Transverse colon (tissue), 4 donors: Measurements from ENCODE around the gene PLTP. TPM values are rescaled to one million over a fixed set of nuclear protein-coding genes. Genes with fewer than 3 reads are reported as not detected.
"Not testable (repeated sequence)": the region's sequence is repeated elsewhere in the genome, so short reads cannot be mapped to it uniquely, and the experiment has no call there.

ENCODE experiments used
- DNase-seq: peaks from one replicate; pipeline ENCODE4 v3.0.0-alpha.2; 2019
- H3K27ac ChIP-seq, 4 donors: fragments of 200-600 bp; sonication (generic); 2 replicates each; pipeline ENCODE4 v1.5.1; 2016 to 2018; ENCODE audit warnings: inconsistent platforms in 4 of 4
- H3K27me3 ChIP-seq: fragments of 200-600 bp; sonication (generic); 2 replicates; pipeline ENCODE4 v1.5.1; 2017; ENCODE audit warnings: inconsistent platforms
- H3K36me3 ChIP-seq, 4 donors: fragments of 200-600 bp; sonication (generic); 2 replicates each; pipeline ENCODE4 v1.5.1; 2017 to 2019; ENCODE audit warnings: inconsistent platforms in 4 of 4
- H3K4me1 ChIP-seq, 4 donors: fragments of 200-600 bp; sonication (generic); 2 replicates each; pipeline ENCODE4 v1.5.1; 2017 to 2020; ENCODE audit warnings: inconsistent platforms in 4 of 4
- H3K4me3 ChIP-seq, 4 donors: fragments of 200-600 bp; sonication (generic); 1 replicate in 1 of 4; 2 replicates in 3 of 4; pipeline versions ENCODE4 v1.5.1 to v1.6.1; 2017 to 2019; ENCODE audit warnings: inconsistent platforms in 4 of 4
- H3K9me3 ChIP-seq, 2 donors: fragments of 200-600 bp; sonication (generic); 2 replicates each; pipeline ENCODE4 v1.5.1; 2017 to 2019; ENCODE audit warnings: inconsistent platforms in 2 of 2
- CTCF ChIP-seq, 5 experiments: fragments of 200-600 bp in 3 of 5; fragments of 450-650 bp in 2 of 5; sonication (generic) in 3 of 5; IDR thresholded peaks; 1 replicate in 2 of 5; 2 replicates in 3 of 5; pipeline ENCODE4 v1.5.1; 2016 to 2017; ENCODE audit warnings: antibody characterized with exemption in 5 of 5, inconsistent platforms in 3 of 5, mild to moderate bottlenecking in 2 of 5, moderate library complexity in 1 of 5
- EP300 ChIP-seq: sonication (generic); formaldehyde crosslinking; IDR thresholded peaks from one replicate; pipeline ENCODE4 v1.6.1; 2017; ENCODE audit warnings: antibody characterized with exemption, low read depth
- POLR2A ChIP-seq: fragments of 450-650 bp; IDR thresholded peaks from one replicate; pipeline ENCODE4 v1.6.1; 2016; ENCODE audit warnings: antibody characterized with exemption, mild to moderate bottlenecking, moderate library complexity
- POLR2AphosphoS5 ChIP-seq, 3 donors: sonication (generic); formaldehyde crosslinking; IDR thresholded peaks; one replicate each; pipeline ENCODE4 v1.6.1; 2016; ENCODE audit warnings: antibody characterized with exemption in 3 of 3
- WGBS, 2 donors: methylation state at CpG; one replicate each; pipeline ENCODE4 v1.1.5; 2018; ENCODE audit warnings: low coverage in 1 of 2; 5-methylcytosine and 5-hydroxymethylcytosine counted together
- in situ Hi-C, 4 donors: fragments of 200-750 bp; cut with MboI; loops; one replicate each; pipeline versions ENCODE4 v1.15.0 to v1.15.1; 2017; ENCODE audit warnings: low sequenced_read_pairs in 3 of 4, low pct_ligation_motif_present in 1 of 4, low pct_unique_long_range_greater_than_20kb in 1 of 4
- intact Hi-C: fragments of 100-400 bp; cut with DNase I; formaldehyde crosslinking; loops from one replicate; pipeline ENCODE4 v1.15.1; 2023; ENCODE audit warnings: low total_unique reads
- total RNA-seq, 4 donors: library from RNA; depleted of rRNA; stranded (reverse); fragments of >200 nt; gene quantifications; one replicate each; pipeline ENCODE4 v1.1.0, GENCODE V29; 2016

Gene PLTP
- total RNA-seq, 4 donors from 2014 or later = 17.7 to 79.9 (median 59.9) TPM

GRCh38 chr20:45882469-45883099 lies 29.4 kb downstream of the PLTP start:
- in situ Hi-C loops = no loop called here
- TF ChIP-seq CTCF (IDR thresholded peaks at IDR 0.05) (no peak), EP300 (no peak), POLR2A (no peak), POLR2AphosphoS5 (IDR thresholded peaks at IDR 0.05) (no peak)
- 82 to 100% methylated on average over 2 to 4 of the region's 4 CpGs for WGBS, 2 donors

GRCh38 chr20:45880988-45881788 lies 30.8 kb downstream of the PLTP start, which contains the start of gene ZSWIM1:
Gene ZSWIM1 (plus strand): TSS chr20:45881227. CDS start chr20:45882593, 1,366 bp downstream.
- WGBS, 2 donors = 1% methylated on average over 13 to 23 of the region's 23 CpGs
- peak; percentile 100 for DNase-seq
- Histone ChIP-seq H3K9me3 (no peaks in the 10 kb centered on the region), H3K36me3 (peaks cover 0 to 12% (median 8%) of the 10 kb centered on the region in 4 donors), H3K27me3 (no peaks in the 10 kb centered on the region), H3K4me3 (peak within 1 kb of the TSS; percentile 50 to 70 (median 56)), H3K4me1 (peaks cover 10 to 26% (median 14%) of the 10 kb centered on the region in 4 donors), H3K27ac (peak within 1 kb of the TSS; percentile 88 to 89 (median 88))
- in situ Hi-C loops = no loop called here
- intact Hi-C loops = no loop called here
- TF ChIP-seq POLR2A (peak; percentile 60), EP300 (no peak), POLR2AphosphoS5 (IDR thresholded peaks at IDR 0.05) (peak; percentile 63 to 78 (median 75)), CTCF (IDR thresholded peaks at IDR 0.05) (peak in 1 of 5 experiments; percentile 17)

More at GRCh38 chr20:45882469-45883099, 29.4 kb downstream of the PLTP start:
- intact Hi-C loops = no loop called here
- no peak overlapping the region for H3K27ac ChIP-seq
- H3K36me3 ChIP-seq = peaks cover 0 to 11% (median 5%) of the 10 kb centered on the region in 4 donors
- H3K4me1 ChIP-seq = peaks cover 10 to 26% (median 14%) of the 10 kb centered on the region in 4 donors
- H3K4me3 ChIP-seq = no peak overlapping the region
- DNase-seq = no peak
- H3K9me3 ChIP-seq = no peaks in the 10 kb centered on the region
- no peaks in the 10 kb centered on the region for H3K27me3 ChIP-seq

- peaks cover 8 to 19% (median 12%) of the 10 kb centered on the region in 4 donors for H3K4me1 ChIP-seq
- WGBS, 2 donors = 90% methylated on average over 13 of the region's 13 CpGs; no CpG with 5 or more reads in 1 of the 2 donors
- no peaks in the 10 kb centered on the region for H3K27me3 ChIP-seq
- no peak overlapping the region for H3K27ac ChIP-seq
- no peaks in the 10 kb centered on the region for H3K9me3 ChIP-seq
- H3K36me3 ChIP-seq = peaks cover 0 to 12% (median 4%) of the 10 kb centered on the region in 4 donors
- in situ Hi-C loops = no loop called here
- no peak for TF ChIP-seq CTCF (IDR thresholded peaks at IDR 0.05)
- no peak for TF ChIP-seq POLR2AphosphoS5 (IDR thresholded peaks at IDR 0.05)
- no peak for TF ChIP-seq POLR2A
- TF ChIP-seq EP300 = no peak
- H3K4me3 ChIP-seq = no peak overlapping the region
- intact Hi-C loops = no loop called here
- no peak for DNase-seq
Observed at GRCh38 chr20:45878076-45878761, 33.7 kb downstream of the PLTP start.

GRCh38 chr20:45874576-45874975 lies 37.4 kb downstream of the PLTP start:
- no peak for DNase-seq
- TF ChIP-seq CTCF (IDR thresholded peaks at IDR 0.05) = no peak
- TF ChIP-seq POLR2A = no peak
- TF ChIP-seq EP300 = no peak
- TF ChIP-seq POLR2AphosphoS5 (IDR thresholded peaks at IDR 0.05) = no peak
- in situ Hi-C loops (no loop called here), intact Hi-C loops (no loop called here)
- Histone ChIP-seq H3K36me3 (peaks cover 0 to 12% (median 2%) of the 10 kb centered on the region in 4 donors), H3K27ac (no peak overlapping the region), H3K4me1 (no peaks in the 10 kb centered on the region), H3K9me3 (no peaks in the 10 kb centered on the region), H3K4me3 (no peak overlapping the region), H3K27me3 (no peaks in the 10 kb centered on the region)
- WGBS, 2 donors = 86 to 91% methylated on average over 4 of the region's 4 CpGs

DNA sequence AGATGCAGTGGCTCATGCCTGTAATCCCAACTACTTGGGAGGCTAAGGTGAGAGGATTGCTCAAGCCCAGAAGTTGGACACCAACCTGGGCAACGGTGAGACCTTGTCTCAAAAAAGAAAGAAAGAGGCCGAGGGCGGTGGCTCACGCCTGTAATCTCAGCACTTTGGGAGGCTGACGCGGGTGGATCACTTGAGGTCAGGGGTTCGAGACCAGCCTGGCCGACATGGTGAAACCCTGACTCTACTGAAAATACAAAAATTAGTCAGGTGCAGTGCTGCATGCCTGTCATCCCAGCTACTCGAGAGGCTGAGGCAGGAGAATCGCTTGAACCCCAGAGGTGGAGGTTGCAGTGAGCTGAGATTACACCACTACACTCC lies 37.9 kb downstream of the PLTP start:
- H3K4me1 ChIP-seq, H3K27ac ChIP-seq, H3K27me3 ChIP-seq, H3K9me3 ChIP-seq, H3K4me3 ChIP-seq, in situ Hi-C loops, intact Hi-C loops, DNase-seq: not testable (repeated sequence)
- 91 to 96% methylated on average over 4 to 10 of the region's 10 CpGs for WGBS, 2 donors
- H3K36me3 ChIP-seq = peaks cover 0 to 12% (median 2%) of the 10 kb centered on the region in 4 donors
